Subcutaneous adipose tissue (tissue), 4 donors: ENCODE data around the gene LGALS3BP. TPM values are rescaled to one million over a fixed set of nuclear protein-coding genes. Genes with fewer than 3 reads are reported as not detected.

Source experiments
- CTCF ChIP-seq: fragments of 450-650 bp; IDR thresholded peaks from one replicate; pipeline ENCODE4 v1.5.1; 2016; ENCODE audit warnings: low read depth, mild to moderate bottlenecking, control low read depth, antibody characterized with exemption, moderate library complexity
- total RNA-seq, 4 donors: library from RNA; depleted of rRNA; stranded (reverse); fragments of >200 nt; gene quantifications; one replicate each; pipeline ENCODE4 v1.1.0, GENCODE V29; 2016

Gene LGALS3BP
- total RNA-seq, 4 donors from 2014 or later = 237 to 556 (median 448) TPM

GRCh38 chr17:78958641-78959127, 21.0 kb downstream of the LGALS3BP start:
- no peak for TF ChIP-seq CTCF

- TF ChIP-seq CTCF = no peak
Observed at GRCh38 chr17:78957128-78957527, 22.6 kb downstream of the LGALS3BP start.

- no peak for TF ChIP-seq CTCF
Observed at GRCh38 chr17:78956254-78956653, 23.5 kb downstream of the LGALS3BP start.

GRCh38 chr17:78954684-78955083, 25.0 kb downstream of the LGALS3BP start:
- no peak for TF ChIP-seq CTCF

GRCh38 chr17:78953356-78954350, 26.1 kb downstream of the LGALS3BP start:
- no peak for TF ChIP-seq CTCF

GRCh38 chr17:78952706-78953105, 27.0 kb downstream of the LGALS3BP start:
- TF ChIP-seq CTCF = no peak

GRCh38 chr17:78951967-78952551, 27.7 kb downstream of the LGALS3BP start:
- TF ChIP-seq CTCF = no peak
